Nephron progenitor cell (in vitro differentiated cells): ENCODE results near the gene CEPT1.
A peak's percentile ranks its signal among the peaks of the same experiment; 100 is the strongest.

Experiments
- DNase-seq: peaks from one replicate; pipeline ENCODE4 v3.0.0; 2021
- H3K27ac Mint-ChIP-seq: 2 replicates; pipeline ENCODE4 v1.8.0; 2021; ENCODE audit warnings: mild to moderate bottlenecking, moderate library complexity, mixed read lengths
- H3K27me3 Mint-ChIP-seq: 2 replicates; pipeline ENCODE4 v1.8.0; 2021; ENCODE audit warnings: mild to moderate bottlenecking, low read depth, mixed read lengths; ENCODE audit not compliant: poor library complexity
- H3K36me3 Mint-ChIP-seq: 2 replicates; pipeline ENCODE4 v1.8.0; 2021; ENCODE audit warnings: low read depth, mixed read lengths
- H3K4me1 Mint-ChIP-seq: 2 replicates; pipeline ENCODE4 v1.8.0; 2021; ENCODE audit warnings: mixed read lengths
- H3K4me3 Mint-ChIP-seq: 2 replicates; pipeline ENCODE4 v1.8.0; 2021; ENCODE audit warnings: mild to moderate bottlenecking, moderate library complexity, mixed read lengths
- H3K9me3 Mint-ChIP-seq: 2 replicates; pipeline ENCODE4 v1.8.0; 2021; ENCODE audit warnings: mild to moderate bottlenecking, moderate library complexity, mixed read lengths
- CTCF ChIP-seq: fragments of 200-600 bp; sonication (generic); IDR thresholded peaks from 2 replicates; pipeline ENCODE4 v1.5.0; 2021; ENCODE audit warnings: antibody characterized with exemption

CEPT1 gene

GRCh38 chr1:111196213-111196612 lies 56.2 kb downstream of the CEPT1 start:
- Mint-ChIP-seq H3K27ac (no peak overlapping the region), H3K27me3 (peaks cover 12% of the 10 kb centered on the region), H3K36me3 (no peaks in the 10 kb centered on the region), H3K9me3 (no peaks in the 10 kb centered on the region), H3K4me3 (no peak overlapping the region), H3K4me1 (peaks cover 5% of the 10 kb centered on the region)
- TF ChIP-seq CTCF, result no peak
- DNase-seq, result no peak

- H3K9me3 Mint-ChIP-seq, result no peaks in the 10 kb centered on the region
These were observed 57.7 kb downstream of the CEPT1 start for GRCh38 chr1:111197598-111198284.

GRCh38 chr1:111198836-111199235 lies 58.8 kb downstream of the CEPT1 start:
- no peak for TF ChIP-seq CTCF
- Mint-ChIP-seq H3K27ac (no peak overlapping the region), H3K36me3 (no peaks in the 10 kb centered on the region), H3K27me3 (peaks cover 30% of the 10 kb centered on the region), H3K4me1 (peaks cover 5% of the 10 kb centered on the region), H3K9me3 (no peaks in the 10 kb centered on the region), H3K4me3 (no peak overlapping the region)
- no peak for DNase-seq

More at GRCh38 chr1:111197598-111198284, 57.7 kb downstream of the CEPT1 start:
- H3K27ac Mint-ChIP-seq, result no peak overlapping the region
- peaks cover 4% of the 10 kb centered on the region for H3K4me1 Mint-ChIP-seq
- no peaks in the 10 kb centered on the region for H3K36me3 Mint-ChIP-seq
- TF ChIP-seq CTCF, result no peak
- DNase-seq, result peak; percentile 19
- peaks cover 19% of the 10 kb centered on the region for H3K27me3 Mint-ChIP-seq
- no peak overlapping the region for H3K4me3 Mint-ChIP-seq

- DNase-seq, result no peak
- Mint-ChIP-seq H3K36me3 (no peaks in the 10 kb centered on the region), H3K27me3 (peaks cover 32% of the 10 kb centered on the region), H3K9me3 (no peaks in the 10 kb centered on the region), H3K4me3 (no peak overlapping the region), H3K4me1 (peaks cover 5% of the 10 kb centered on the region), H3K27ac (no peak overlapping the region)
- no peak for TF ChIP-seq CTCF
These were observed 59.3 kb downstream of the CEPT1 start for GRCh38 chr1:111199329-111199728.

- H3K9me3 Mint-ChIP-seq, result peaks cover 6% of the 10 kb centered on the region
- H3K36me3 Mint-ChIP-seq, result no peaks in the 10 kb centered on the region
- peaks cover 40% of the 10 kb centered on the region for H3K27me3 Mint-ChIP-seq
- no peak for DNase-seq
- peaks cover 9% of the 10 kb centered on the region for H3K4me1 Mint-ChIP-seq
- H3K27ac Mint-ChIP-seq, result no peak within 1 kb of the TSS
- no peak for TF ChIP-seq CTCF
- no peak within 1 kb of the TSS for H3K4me3 Mint-ChIP-seq
These were observed 60.1 kb downstream of the CEPT1 start, which contains the start of gene DENND2D for GRCh38 chr1:111199881-111200801. Gene DENND2D, minus strand, starts transcription at chr1:111200646. Its CDS starts 187 bp downstream, at chr1:111200459.
